ENCODE data around the gene HAO1. TPM values are rescaled to one million over a fixed set of nuclear protein-coding genes. Genes with fewer than 3 reads are reported as not detected.

HAO1 gene
- total and polyA plus RNA-seq, 4 donors: not detected

DNA sequence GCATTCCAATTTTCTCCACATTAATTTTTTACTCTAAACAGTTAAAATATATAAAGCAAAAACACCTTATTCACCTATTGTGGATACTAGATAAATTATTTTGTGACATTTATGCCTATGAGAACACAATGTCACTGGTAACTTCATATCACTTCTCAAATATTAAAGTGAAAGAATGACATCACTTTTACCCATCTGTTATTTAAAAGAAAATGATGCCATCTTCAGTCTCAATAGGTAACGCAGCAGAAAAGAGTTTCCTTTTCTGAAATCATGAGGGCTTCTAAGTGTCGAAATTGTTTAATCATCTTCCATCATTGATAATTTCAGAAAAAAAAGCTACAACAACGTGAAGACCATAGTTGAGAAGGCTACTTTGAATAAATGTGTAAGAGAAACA lies 2.9 kb downstream of the HAO1 start:
- whole genome bisulfite sequencing, 2 donors: 86 to 88% methylated on average over 3 of the region's 3 CpGs
- no peak for DNase-seq
- Histone ChIP-seq H3K4me1 (ENCODE audit: control insufficient read depth in 5 of 5, insufficient read depth in 5 of 5, low read length in 5 of 5) (peaks cover 0 to 9% (median 0%) of the 10 kb centered on the region in 5 donors), H3K27me3 (ENCODE audit: control insufficient read depth in 3 of 3, insufficient read depth in 3 of 3, low read length in 2 of 3) (no peaks in the 10 kb centered on the region), H3K4me3 (no peak overlapping the region), H3K9ac (ENCODE audit: insufficient read depth in 1 of 2, low read length in 2 of 2) (no peak overlapping the region), H3K9me3 (ENCODE audit: control insufficient read depth in 4 of 4, insufficient read depth in 3 of 4, low read length in 3 of 4) (no peaks in the 10 kb centered on the region), H3K36me3 (ENCODE audit: control insufficient read depth in 4 of 4, insufficient read depth in 4 of 4, low read length in 4 of 4) (no peaks in the 10 kb centered on the region), H3K27ac (ENCODE audit: low read depth in 1 of 2, low read length in 1 of 2) (no peak overlapping the region)
- TF ChIP-seq, protein P1, sequence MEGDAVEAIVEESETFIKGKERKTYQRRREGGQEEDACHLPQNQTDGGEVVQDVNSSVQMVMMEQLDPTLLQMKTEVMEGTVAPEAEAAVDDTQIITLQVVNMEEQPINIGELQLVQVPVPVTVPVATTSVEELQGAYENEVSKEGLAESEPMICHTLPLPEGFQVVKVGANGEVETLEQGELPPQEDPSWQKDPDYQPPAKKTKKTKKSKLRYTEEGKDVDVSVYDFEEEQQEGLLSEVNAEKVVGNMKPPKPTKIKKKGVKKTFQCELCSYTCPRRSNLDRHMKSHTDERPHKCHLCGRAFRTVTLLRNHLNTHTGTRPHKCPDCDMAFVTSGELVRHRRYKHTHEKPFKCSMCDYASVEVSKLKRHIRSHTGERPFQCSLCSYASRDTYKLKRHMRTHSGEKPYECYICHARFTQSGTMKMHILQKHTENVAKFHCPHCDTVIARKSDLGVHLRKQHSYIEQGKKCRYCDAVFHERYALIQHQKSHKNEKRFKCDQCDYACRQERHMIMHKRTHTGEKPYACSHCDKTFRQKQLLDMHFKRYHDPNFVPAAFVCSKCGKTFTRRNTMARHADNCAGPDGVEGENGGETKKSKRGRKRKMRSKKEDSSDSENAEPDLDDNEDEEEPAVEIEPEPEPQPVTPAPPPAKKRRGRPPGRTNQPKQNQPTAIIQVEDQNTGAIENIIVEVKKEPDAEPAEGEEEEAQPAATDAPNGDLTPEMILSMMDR (IDR thresholded peaks at IDR 0.05; ENCODE audit: control extremely low read depth, extremely low read depth): no peak
- no peak for ATAC-seq (ENCODE audit: insufficient read depth, low FRiP score)

GRCh38 chr20:7935027-7935551 lies 5.2 kb downstream of the HAO1 start:
- WGBS, 2 donors: 76 to 80% methylated on average over 4 of the region's 4 CpGs

GRCh38 chr20:7933346-7933745 lies 6.9 kb downstream of the HAO1 start:
- no peaks in the 10 kb centered on the region for H3K36me3 ChIP-seq (ENCODE audit: control insufficient read depth in 4 of 4, insufficient read depth in 4 of 4, low read length in 4 of 4)
- no peak overlapping the region for H3K4me3 ChIP-seq
- TF ChIP-seq, protein P1 (IDR thresholded peaks at IDR 0.05; ENCODE audit: control extremely low read depth, extremely low read depth): no peak
- no peak overlapping the region for H3K27ac ChIP-seq (ENCODE audit: low read depth in 1 of 2, low read length in 1 of 2)
- ATAC-seq (ENCODE audit: insufficient read depth, low FRiP score): no peak
- H3K9ac ChIP-seq (ENCODE audit: insufficient read depth in 1 of 2, low read length in 2 of 2): no peak overlapping the region
- 73 to 88% methylated on average over 1 of the region's 1 CpG for WGBS, 2 donors
- DNase-seq: no peak
- no peaks in the 10 kb centered on the region for H3K9me3 ChIP-seq (ENCODE audit: control insufficient read depth in 4 of 4, insufficient read depth in 3 of 4, low read length in 3 of 4)
- H3K4me1 ChIP-seq (ENCODE audit: control insufficient read depth in 5 of 5, insufficient read depth in 5 of 5, low read length in 5 of 5): peaks cover 0 to 9% (median 0%) of the 10 kb centered on the region in 5 donors
- no peaks in the 10 kb centered on the region for H3K27me3 ChIP-seq (ENCODE audit: control insufficient read depth in 3 of 3, insufficient read depth in 3 of 3, low read length in 2 of 3)

More at GRCh38 chr20:7935027-7935551, 5.2 kb downstream of the HAO1 start:
- no peak for DNase-seq
- H3K9ac ChIP-seq (ENCODE audit: insufficient read depth in 1 of 2, low read length in 2 of 2): no peak overlapping the region
- H3K27ac ChIP-seq (ENCODE audit: low read depth in 1 of 2, low read length in 1 of 2): no peak overlapping the region
- TF ChIP-seq, protein P1 (IDR thresholded peaks at IDR 0.05; ENCODE audit: control extremely low read depth, extremely low read depth): no peak
- peaks cover 0 to 9% (median 0%) of the 10 kb centered on the region in 5 donors for H3K4me1 ChIP-seq (ENCODE audit: control insufficient read depth in 5 of 5, insufficient read depth in 5 of 5, low read length in 5 of 5)
- H3K27me3 ChIP-seq (ENCODE audit: control insufficient read depth in 3 of 3, insufficient read depth in 3 of 3, low read length in 2 of 3): no peaks in the 10 kb centered on the region
- no peaks in the 10 kb centered on the region for H3K36me3 ChIP-seq (ENCODE audit: control insufficient read depth in 4 of 4, insufficient read depth in 4 of 4, low read length in 4 of 4)
- no peaks in the 10 kb centered on the region for H3K9me3 ChIP-seq (ENCODE audit: control insufficient read depth in 4 of 4, insufficient read depth in 3 of 4, low read length in 3 of 4)
- no peak overlapping the region for H3K4me3 ChIP-seq
- no peak for ATAC-seq (ENCODE audit: insufficient read depth, low FRiP score)

- Histone ChIP-seq H3K4me1 (ENCODE audit: control insufficient read depth in 5 of 5, insufficient read depth in 5 of 5, low read length in 5 of 5) (no peaks in the 10 kb centered on the region), H3K9me3 (ENCODE audit: control insufficient read depth in 4 of 4, insufficient read depth in 3 of 4, low read length in 3 of 4) (no peaks in the 10 kb centered on the region), H3K9ac (ENCODE audit: insufficient read depth in 1 of 2, low read length in 2 of 2) (no peak overlapping the region), H3K4me3 (no peak overlapping the region), H3K27ac (ENCODE audit: low read depth in 1 of 2, low read length in 1 of 2) (no peak overlapping the region), H3K36me3 (ENCODE audit: control insufficient read depth in 4 of 4, insufficient read depth in 4 of 4, low read length in 4 of 4) (no peaks in the 10 kb centered on the region), H3K27me3 (ENCODE audit: control insufficient read depth in 3 of 3, insufficient read depth in 3 of 3, low read length in 2 of 3) (no peaks in the 10 kb centered on the region)
- ATAC-seq (ENCODE audit: insufficient read depth, low FRiP score) (no peak), DNase-seq (no peak)
- TF ChIP-seq, protein P1 (IDR thresholded peaks at IDR 0.05; ENCODE audit: control extremely low read depth, extremely low read depth): no peak
These were observed 9.9 kb downstream of the HAO1 start for GRCh38 chr20:7930343-7930742.
